NB4 (cell line): ENCODE results near the gene BAZ2A.
A peak's percentile ranks its signal among the peaks of the same experiment; 100 is the strongest.

ENCODE experiments used
- DNase-seq: peaks from one replicate; pipeline ENCODE4 v3.0.0; 2010; ENCODE audit warnings: low read depth
- H3K4me3 ChIP-seq: one replicate; pipeline ENCODE4 v1.5.1; 2011; ENCODE audit warnings: mild to moderate bottlenecking, low read depth, low read length, moderate library complexity
- CTCF ChIP-seq: IDR thresholded peaks from one replicate; pipeline ENCODE4 v1.5.1; 2012; ENCODE audit warnings: low read depth, low read length
- MYC ChIP-seq: IDR thresholded peaks from 2 replicates; pipeline ENCODE4 v1.6.1; 2011; ENCODE audit warnings: low read depth, low read length
- POLR2A ChIP-seq: IDR thresholded peaks from 2 replicates; pipeline ENCODE4 v1.6.1; 2011; ENCODE audit warnings: mild to moderate bottlenecking; ENCODE audit not compliant: insufficient read length; ENCODE audit errors: extremely low read depth
- TF ChIP-seq, protein P1 (sequence below): IDR thresholded peaks from 2 replicates; pipeline ENCODE4 v1.6.1; 2011; ENCODE audit warnings: low read depth, low read length

BAZ2A gene

GRCh38 chr12:56565510-56566101, 64.5 kb downstream of the BAZ2A start:
- peak overlapping the region; percentile 34 for H3K4me3 ChIP-seq
- peak; percentile 33; the same call in 1 of the 2 replicates for TF ChIP-seq MYC
- no peak for TF ChIP-seq POLR2A
- peak; percentile 75 for DNase-seq

DNA sequence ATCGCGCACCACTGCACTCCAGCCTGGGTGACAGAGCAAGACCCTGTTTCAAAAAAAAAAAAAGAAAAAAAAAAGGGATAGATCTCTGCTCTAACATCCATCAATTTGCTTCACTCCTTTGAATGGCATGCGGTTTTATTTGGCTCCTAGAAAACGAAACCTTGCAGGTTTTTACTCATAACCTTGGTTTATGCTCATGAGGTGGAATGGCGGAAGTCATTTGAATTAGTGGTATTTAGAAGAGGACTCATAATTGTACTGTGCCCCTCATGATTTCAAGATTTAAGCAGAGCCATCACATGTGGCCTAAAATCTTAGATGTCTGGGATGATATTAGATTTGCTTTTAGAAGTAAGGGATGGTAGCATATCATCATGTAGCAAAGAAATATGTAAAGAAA, 79.1 kb downstream of the BAZ2A start:
- TF ChIP-seq MYC (no peak), POLR2A (no peak), CTCF (no peak)
- TF ChIP-seq, protein P1, sequence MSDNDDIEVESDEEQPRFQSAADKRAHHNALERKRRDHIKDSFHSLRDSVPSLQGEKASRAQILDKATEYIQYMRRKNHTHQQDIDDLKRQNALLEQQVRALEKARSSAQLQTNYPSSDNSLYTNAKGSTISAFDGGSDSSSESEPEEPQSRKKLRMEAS, result no peak
- H3K4me3 ChIP-seq, result no peak overlapping the region
- no peak for DNase-seq

- peak; percentile 58 for DNase-seq
- TF ChIP-seq CTCF, result no peak
- TF ChIP-seq, protein P1, result peak; percentile 71
- H3K4me3 ChIP-seq, result no peak overlapping the region
Observed at GRCh38 chr12:56546680-56547079, 83.4 kb downstream of the BAZ2A start.
